Purkinje cell (primary cell): ENCODE data around the gene MROH9. TPM values are rescaled to one million over a fixed set of nuclear protein-coding genes. Genes with fewer than 3 reads are reported as not detected.

Source experiments
- polyA plus RNA-seq: library from polyadenylated mRNA; unstranded; fragments of >200 nt; fragmentation: Nextera tagmentation; gene quantifications from 2 replicates; pipeline ENCODE4 v1.2.1, GENCODE V29; 2014

MROH9 gene, protein sequence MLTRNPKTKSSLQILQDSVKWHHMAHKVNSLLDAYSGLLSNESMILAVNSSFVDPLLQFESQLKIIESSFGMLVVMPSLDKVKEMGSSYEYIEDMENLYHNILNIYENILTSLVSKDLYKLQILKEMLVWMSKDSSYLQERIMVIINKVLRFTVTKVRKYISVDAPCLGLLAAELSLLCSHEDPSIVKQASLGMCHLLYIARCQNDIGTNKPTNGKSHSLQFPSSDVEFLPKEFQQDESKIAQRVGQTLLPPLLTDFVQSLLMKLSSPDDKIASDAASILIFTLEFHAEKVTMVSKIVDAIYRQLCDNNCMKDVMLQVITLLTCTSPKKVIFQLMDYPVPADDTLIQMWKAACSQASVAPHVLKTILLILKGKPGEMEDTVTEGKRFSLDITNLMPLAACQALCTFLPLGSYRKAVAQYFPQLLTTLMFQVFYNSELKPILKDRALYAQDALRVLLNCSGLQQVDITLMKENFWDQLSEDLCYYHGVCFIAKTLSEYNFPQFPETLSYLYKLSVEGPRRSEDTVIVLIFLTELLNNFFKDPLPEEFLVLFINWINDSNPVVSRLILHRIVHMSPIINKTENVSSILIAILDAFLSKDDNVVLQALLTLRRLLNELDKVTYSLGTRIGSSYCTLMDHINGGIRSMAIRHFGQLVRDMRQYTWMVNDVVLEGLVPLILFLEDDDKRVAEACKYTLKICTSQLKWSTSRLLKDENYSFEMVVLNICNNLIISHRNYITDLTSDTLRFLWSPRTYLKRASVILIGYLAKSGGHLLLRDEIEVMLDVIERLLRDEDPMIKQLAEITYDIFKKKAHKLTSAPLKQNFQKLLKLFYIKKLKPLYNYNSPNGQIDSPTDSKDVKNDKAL
- polyA plus RNA-seq = 0.09 TPM in 1 of 2 replicates, not detected in the other

GRCh38 chr1:170935231-170935630 is at the start of gene MROH9:
Gene MROH9 (plus strand): TSS chr1:170935534. CDS start chr1:170945557, 10,023 bp downstream.

GRCh38 chr1:171090604-171091003 is 155.3 kb downstream of the MROH9 start, which contains the start of gene FMO3:
Gene FMO3 (plus strand): TSS chr1:171090905. CDS start chr1:171092659, 1,754 bp downstream.

Other genes with a start within 250 kb of the MROH9 start
- gene FMO3, start 155.4 kb downstream of the MROH9 start, polyA plus RNA-seq = 1.9 TPM in 1 of 2 replicates, not detected in the other
- gene FMO2, start 249.8 kb downstream of the MROH9 start, polyA plus RNA-seq = 0.34 TPM in 1 of 2 replicates, not detected in the other